Left hindlimb (tissue), 1 donor: Measurements from ENCODE around the gene ALPK3.

Experiments
- DNase-seq: peaks from one replicate; pipeline ENCODE4 v3.0.0-alpha.2; 2018

The ALPK3 gene

GRCh38 chr15:84901540-84901939 lies 84.4 kb downstream of the ALPK3 start:
- no peak for DNase-seq

GRCh38 chr15:84903751-84904150 lies 86.6 kb downstream of the ALPK3 start:
- DNase-seq, result no peak

GRCh38 chr15:84904419-84904818 lies 87.3 kb downstream of the ALPK3 start:
- peak; percentile 76 for DNase-seq

GRCh38 chr15:84905016-84905916 lies 88.1 kb downstream of the ALPK3 start:
- DNase-seq, result no peak

- no peak for DNase-seq
Measured at GRCh38 chr15:84907731-84908130, 90.6 kb downstream of the ALPK3 start.

GRCh38 chr15:84908564-84908963 lies 91.4 kb downstream of the ALPK3 start:
- no peak for DNase-seq

GRCh38 chr15:84909029-84909428 lies 91.9 kb downstream of the ALPK3 start:
- DNase-seq, result no peak

- DNase-seq, result no peak
Measured at GRCh38 chr15:84909782-84910181, 92.6 kb downstream of the ALPK3 start.

- no peak for DNase-seq
Measured at GRCh38 chr15:84910928-84911623, 93.9 kb downstream of the ALPK3 start.

- peak; percentile 68 for DNase-seq
Measured at GRCh38 chr15:84911879-84912660, 94.9 kb downstream of the ALPK3 start.

GRCh38 chr15:84913360-84913723 lies 96.2 kb downstream of the ALPK3 start:
- DNase-seq, result no peak

GRCh38 chr15:84914351-84914750 lies 97.2 kb downstream of the ALPK3 start:
- DNase-seq, result no peak

- peak; percentile 60 for DNase-seq
Measured at GRCh38 chr15:84914909-84915605, 97.9 kb downstream of the ALPK3 start.

- DNase-seq, result no peak
Measured at GRCh38 chr15:84915606-84915958, 98.4 kb downstream of the ALPK3 start.

- DNase-seq, result no peak
Measured at GRCh38 chr15:84917452-84917851, 100.3 kb downstream of the ALPK3 start.

GRCh38 chr15:84919106-84919667 lies 102.0 kb downstream of the ALPK3 start:
- no peak for DNase-seq

- DNase-seq, result no peak
Measured at GRCh38 chr15:84921121-84921520, 104.0 kb downstream of the ALPK3 start.

- DNase-seq, result no peak
Measured at GRCh38 chr15:84922530-84922929, 105.4 kb downstream of the ALPK3 start.
